H1 (cell line): ENCODE results near the gene KLF7. TPM values are rescaled to one million over a fixed set of nuclear protein-coding genes. Genes with fewer than 3 reads are reported as not detected.

Experiments
- ASH2L ChIP-seq: fragments of 200-600, 300-600 bp; sonication (generic); IDR thresholded peaks from one replicate; pipeline ENCODE4 v1.7.1; 2017; ENCODE audit warnings: low read length
- CTBP2 ChIP-seq: IDR thresholded peaks from 2 replicates; pipeline ENCODE4 v1.7.0; 2011; ENCODE audit warnings: borderline replicate concordance, mild to moderate bottlenecking, moderate library complexity, mixed read lengths, low read length; ENCODE audit not compliant: insufficient read depth, insufficient read length
- NANOG ChIP-seq: IDR thresholded peaks from 2 replicates; pipeline ENCODE4 v1.6.1; 2011; ENCODE audit warnings: low read length, low read depth, mild to moderate bottlenecking, inconsistent platforms; ENCODE audit not compliant: insufficient read depth, poor library complexity, severe bottlenecking
- POLR2A ChIP-seq, 2 experiments: IDR thresholded peaks; 1 replicate in 1 of 2; 2 replicates in 1 of 2; pipeline ENCODE4 v1.6.1; 2011; ENCODE audit warnings: low read depth in 2 of 2, low read length in 2 of 2, mild to moderate bottlenecking in 2 of 2; ENCODE audit errors: control extremely low read depth in 1 of 2
- TCF12 ChIP-seq: IDR thresholded peaks from 2 replicates; pipeline ENCODE4 v1.6.1; 2011; ENCODE audit warnings: low read depth, mild to moderate bottlenecking, low read length
- polyA plus RNA-seq, 7 experiments: library from polyadenylated mRNA; depleted of rRNA in 3 of 7; stranded (reverse) in 5 of 7; unstranded in 2 of 7; fragments of >200 nt in 5 of 7; fragments of 200-250 nt in 2 of 7; gene quantifications; 1 replicate in 5 of 7; 2 replicates in 1 of 7; 4 replicates in 1 of 7; pipeline versions ENCODE4 v1.2.1 to v1.2.3, GENCODE V29; 2011 to 2013; ENCODE audit warnings: missing spikeins in 2 of 7, mixed read lengths in 2 of 7
- total RNA-seq: library from RNA; stranded (reverse); fragmentation: NEBNext Ultra II Directional; extraction: Animal tissue kit (Norgen Biotek cat#: 25700); gene quantifications from 2 replicates; pipeline ENCODE4 v1.2.1, GENCODE V29; 2021
- TF ChIP-seq, protein P1 (sequence below): fragments of 300-600 bp; sonication (generic); IDR thresholded peaks from 2 replicates; pipeline ENCODE4 v1.7.1; 2012; ENCODE audit warnings: low read length, moderate library complexity, mild to moderate bottlenecking, inconsistent platforms; ENCODE audit not compliant: insufficient replicate concordance
- TF ChIP-seq, protein P2 (sequence below): IDR thresholded peaks from 2 replicates; pipeline ENCODE4 v1.6.1; 2012; ENCODE audit warnings: inconsistent platforms

Gene KLF7
- total and polyA plus RNA-seq, 2 of the 8 experiments (the other 6 are each of a cell fraction or from before 2014, with no cell fraction given): 9.6 to 23.3 TPM

DNA sequence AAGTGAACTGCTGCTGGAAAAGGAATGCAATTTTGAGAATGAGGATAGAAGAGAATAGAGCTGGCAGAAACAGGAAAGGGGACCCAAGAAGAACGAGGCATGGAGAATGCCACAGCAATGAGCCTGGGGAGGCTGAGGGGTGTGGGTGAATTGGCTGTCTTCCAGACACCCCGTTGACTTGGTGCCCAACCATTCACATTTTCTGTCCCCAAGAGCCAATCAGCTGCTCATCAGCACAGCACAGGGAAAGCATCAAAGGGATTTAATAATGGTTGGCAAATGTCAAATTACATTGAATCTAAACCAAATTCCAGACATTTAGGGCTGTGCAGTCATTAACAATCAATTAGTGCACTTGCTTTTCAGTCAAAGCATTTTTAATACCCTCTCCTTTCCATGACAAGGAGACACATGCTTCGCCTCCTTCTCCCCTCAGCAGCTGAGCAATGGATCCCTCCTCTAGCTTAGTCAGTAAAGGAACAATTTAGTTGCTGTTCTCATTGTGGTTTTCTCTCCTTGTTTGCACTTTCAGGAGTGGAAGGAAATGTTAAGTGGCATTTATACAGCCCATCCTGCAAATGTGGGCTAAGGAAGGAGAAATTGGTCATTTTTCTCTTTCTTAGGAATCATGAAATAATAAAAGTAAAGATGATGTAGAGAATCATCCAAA is 98.8 kb downstream of the KLF7 start (continued):
- TF ChIP-seq, protein P1, sequence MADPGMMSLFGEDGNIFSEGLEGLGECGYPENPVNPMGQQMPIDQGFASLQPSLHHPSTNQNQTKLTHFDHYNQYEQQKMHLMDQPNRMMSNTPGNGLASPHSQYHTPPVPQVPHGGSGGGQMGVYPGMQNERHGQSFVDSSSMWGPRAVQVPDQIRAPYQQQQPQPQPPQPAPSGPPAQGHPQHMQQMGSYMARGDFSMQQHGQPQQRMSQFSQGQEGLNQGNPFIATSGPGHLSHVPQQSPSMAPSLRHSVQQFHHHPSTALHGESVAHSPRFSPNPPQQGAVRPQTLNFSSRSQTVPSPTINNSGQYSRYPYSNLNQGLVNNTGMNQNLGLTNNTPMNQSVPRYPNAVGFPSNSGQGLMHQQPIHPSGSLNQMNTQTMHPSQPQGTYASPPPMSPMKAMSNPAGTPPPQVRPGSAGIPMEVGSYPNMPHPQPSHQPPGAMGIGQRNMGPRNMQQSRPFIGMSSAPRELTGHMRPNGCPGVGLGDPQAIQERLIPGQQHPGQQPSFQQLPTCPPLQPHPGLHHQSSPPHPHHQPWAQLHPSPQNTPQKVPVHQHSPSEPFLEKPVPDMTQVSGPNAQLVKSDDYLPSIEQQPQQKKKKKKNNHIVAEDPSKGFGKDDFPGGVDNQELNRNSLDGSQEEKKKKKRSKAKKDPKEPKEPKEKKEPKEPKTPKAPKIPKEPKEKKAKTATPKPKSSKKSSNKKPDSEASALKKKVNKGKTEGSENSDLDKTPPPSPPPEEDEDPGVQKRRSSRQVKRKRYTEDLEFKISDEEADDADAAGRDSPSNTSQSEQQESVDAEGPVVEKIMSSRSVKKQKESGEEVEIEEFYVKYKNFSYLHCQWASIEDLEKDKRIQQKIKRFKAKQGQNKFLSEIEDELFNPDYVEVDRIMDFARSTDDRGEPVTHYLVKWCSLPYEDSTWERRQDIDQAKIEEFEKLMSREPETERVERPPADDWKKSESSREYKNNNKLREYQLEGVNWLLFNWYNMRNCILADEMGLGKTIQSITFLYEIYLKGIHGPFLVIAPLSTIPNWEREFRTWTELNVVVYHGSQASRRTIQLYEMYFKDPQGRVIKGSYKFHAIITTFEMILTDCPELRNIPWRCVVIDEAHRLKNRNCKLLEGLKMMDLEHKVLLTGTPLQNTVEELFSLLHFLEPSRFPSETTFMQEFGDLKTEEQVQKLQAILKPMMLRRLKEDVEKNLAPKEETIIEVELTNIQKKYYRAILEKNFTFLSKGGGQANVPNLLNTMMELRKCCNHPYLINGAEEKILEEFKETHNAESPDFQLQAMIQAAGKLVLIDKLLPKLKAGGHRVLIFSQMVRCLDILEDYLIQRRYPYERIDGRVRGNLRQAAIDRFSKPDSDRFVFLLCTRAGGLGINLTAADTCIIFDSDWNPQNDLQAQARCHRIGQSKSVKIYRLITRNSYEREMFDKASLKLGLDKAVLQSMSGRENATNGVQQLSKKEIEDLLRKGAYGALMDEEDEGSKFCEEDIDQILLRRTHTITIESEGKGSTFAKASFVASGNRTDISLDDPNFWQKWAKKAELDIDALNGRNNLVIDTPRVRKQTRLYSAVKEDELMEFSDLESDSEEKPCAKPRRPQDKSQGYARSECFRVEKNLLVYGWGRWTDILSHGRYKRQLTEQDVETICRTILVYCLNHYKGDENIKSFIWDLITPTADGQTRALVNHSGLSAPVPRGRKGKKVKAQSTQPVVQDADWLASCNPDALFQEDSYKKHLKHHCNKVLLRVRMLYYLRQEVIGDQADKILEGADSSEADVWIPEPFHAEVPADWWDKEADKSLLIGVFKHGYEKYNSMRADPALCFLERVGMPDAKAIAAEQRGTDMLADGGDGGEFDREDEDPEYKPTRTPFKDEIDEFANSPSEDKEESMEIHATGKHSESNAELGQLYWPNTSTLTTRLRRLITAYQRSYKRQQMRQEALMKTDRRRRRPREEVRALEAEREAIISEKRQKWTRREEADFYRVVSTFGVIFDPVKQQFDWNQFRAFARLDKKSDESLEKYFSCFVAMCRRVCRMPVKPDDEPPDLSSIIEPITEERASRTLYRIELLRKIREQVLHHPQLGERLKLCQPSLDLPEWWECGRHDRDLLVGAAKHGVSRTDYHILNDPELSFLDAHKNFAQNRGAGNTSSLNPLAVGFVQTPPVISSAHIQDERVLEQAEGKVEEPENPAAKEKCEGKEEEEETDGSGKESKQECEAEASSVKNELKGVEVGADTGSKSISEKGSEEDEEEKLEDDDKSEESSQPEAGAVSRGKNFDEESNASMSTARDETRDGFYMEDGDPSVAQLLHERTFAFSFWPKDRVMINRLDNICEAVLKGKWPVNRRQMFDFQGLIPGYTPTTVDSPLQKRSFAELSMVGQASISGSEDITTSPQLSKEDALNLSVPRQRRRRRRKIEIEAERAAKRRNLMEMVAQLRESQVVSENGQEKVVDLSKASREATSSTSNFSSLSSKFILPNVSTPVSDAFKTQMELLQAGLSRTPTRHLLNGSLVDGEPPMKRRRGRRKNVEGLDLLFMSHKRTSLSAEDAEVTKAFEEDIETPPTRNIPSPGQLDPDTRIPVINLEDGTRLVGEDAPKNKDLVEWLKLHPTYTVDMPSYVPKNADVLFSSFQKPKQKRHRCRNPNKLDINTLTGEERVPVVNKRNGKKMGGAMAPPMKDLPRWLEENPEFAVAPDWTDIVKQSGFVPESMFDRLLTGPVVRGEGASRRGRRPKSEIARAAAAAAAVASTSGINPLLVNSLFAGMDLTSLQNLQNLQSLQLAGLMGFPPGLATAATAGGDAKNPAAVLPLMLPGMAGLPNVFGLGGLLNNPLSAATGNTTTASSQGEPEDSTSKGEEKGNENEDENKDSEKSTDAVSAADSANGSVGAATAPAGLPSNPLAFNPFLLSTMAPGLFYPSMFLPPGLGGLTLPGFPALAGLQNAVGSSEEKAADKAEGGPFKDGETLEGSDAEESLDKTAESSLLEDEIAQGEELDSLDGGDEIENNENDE: no peak
- no peak for TF ChIP-seq CTBP2
- TF ChIP-seq TCF12: no peak
- no peak for TF ChIP-seq POLR2A (IDR thresholded peaks at IDR 0.05; ENCODE audit: control extremely low read depth in 1 of 2, low read depth in 2 of 2, low read length in 2 of 2)
- no peak for TF ChIP-seq NANOG
- TF ChIP-seq, protein P2, sequence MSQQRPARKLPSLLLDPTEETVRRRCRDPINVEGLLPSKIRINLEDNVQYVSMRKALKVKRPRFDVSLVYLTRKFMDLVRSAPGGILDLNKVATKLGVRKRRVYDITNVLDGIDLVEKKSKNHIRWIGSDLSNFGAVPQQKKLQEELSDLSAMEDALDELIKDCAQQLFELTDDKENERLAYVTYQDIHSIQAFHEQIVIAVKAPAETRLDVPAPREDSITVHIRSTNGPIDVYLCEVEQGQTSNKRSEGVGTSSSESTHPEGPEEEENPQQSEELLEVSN: no peak
- no peak for TF ChIP-seq ASH2L
